HG03060 (cell line): ENCODE measurements around the gene HECA.
"Not testable (repeated sequence)": the region's sequence is repeated elsewhere in the genome, so short reads cannot be mapped to it uniquely, and the experiment has no call there.

Experiments used
- ATAC-seq: cut with Tn5 transposase; IDR thresholded peaks from one replicate; pipeline ENCODE4 v1.9.1; 2021; ENCODE audit warnings: low read depth, moderate number of reproducible peaks; ENCODE audit not compliant: unreplicated experiment

HECA gene

DNA sequence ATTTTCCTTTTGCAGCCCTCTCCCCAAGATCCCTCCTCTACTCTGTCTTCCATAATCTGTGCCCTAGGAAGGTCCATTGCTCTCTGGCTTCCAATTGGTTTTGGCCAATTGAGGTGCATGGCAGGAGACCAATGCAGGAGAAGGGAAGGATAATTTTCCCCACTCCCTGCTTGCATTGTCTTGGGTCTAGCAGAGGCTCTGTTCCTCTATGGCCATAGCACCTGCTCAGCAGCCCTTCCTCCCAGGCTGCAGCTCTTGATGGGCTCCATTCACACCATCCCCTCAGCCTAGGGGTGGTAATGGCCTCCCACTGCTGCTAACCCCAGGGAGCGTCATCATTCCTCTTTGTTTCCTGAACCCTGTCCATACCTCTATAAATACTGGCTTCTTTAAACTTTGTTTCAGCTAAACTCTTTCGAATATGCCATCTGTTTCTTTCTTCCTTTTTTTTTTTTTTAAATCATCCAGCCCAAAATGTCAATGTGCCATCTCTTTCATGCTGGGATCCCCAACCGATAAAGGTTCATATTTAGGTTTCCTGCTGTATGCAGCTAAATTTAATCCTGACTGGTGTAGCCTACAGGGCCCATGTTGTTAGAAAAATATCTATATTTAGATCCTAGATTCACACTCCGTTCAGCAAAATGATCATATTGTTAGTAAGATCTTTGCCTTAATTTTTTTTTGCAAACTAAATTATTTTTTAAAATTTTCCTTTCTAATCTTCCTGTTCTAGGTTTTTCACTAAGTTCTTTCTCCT is 63.8 kb downstream of the HECA start:
- no peak for ATAC-seq

DNA sequence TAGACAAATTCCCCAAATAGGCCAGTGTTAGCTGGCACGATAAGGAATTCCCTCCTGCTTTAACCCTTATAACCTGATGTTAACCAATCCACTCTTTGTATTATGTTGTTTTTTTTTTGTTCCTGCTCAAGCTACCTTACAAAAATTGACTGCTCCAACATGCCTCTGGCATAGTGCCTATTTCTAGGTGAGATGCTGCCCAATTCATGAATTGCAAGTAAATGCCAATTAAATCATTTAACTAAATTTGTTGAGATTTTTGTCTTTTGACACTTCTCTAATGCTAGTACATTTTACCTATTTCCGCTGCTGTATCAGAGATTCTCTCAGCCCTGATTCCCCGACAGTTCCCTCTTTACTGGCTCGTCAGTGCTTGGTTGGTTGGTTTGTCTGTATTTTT is 66.5 kb downstream of the HECA start:
- ATAC-seq: no peak

DNA sequence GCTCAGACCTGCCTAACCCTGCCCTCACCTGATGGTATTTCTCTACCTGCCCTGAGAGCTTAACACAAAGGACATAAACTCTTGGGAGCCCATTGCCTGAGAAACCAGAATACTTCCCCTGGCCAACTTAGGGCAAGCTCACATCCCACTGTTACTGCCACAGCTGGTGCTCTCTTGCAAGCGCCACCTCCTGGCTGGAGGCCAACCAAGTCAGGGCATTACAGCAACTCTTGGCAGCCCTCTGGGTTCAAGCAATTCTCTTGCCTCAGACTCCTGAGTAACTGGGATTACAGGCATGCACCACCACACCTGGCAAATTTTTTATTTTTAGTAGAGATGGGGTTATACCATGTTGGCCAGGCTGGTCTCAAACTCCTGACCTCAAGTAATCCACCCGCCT is 70.1 kb downstream of the HECA start:
- no peak for ATAC-seq

DNA sequence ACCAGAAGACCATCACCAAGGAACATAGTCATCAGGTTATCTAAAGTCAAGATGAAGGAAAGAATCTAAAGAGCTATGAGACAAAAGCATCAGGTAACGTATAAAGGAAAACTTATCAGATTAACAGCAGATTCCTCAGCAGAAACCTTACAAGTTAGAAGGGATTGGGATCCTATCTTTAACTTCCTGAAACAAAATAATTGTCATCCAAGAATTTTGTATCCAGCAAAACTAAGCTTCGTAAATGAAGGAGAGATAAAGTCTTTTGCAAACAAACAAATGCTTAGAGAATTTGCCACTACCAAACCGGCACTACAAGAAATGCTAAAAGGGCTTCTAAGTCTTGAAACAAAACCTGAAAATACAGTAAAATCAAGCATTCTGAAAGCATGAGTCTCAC is 71.0 kb downstream of the HECA start:
- ATAC-seq: no peak

DNA sequence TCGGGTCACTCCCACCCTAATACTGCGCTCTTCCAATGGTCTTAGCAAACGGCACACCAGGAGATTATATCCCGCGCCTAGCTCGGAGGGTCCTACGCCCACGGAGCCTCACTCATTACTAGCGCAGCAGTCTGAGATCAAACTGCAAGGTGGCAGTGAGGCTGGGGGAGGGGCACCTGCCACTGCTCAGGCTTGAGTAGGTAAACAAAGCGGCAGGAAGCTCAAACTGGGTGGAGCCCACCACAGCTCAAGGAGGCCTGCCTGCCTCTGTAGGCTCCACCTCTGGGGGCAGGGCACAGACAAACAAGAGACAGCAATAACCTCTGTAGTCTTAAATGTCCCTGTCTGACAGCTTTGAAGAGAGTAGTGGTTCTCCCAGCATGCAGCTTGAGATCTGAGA is 75.9 kb downstream of the HECA start:
- not testable (repeated sequence) for ATAC-seq

DNA sequence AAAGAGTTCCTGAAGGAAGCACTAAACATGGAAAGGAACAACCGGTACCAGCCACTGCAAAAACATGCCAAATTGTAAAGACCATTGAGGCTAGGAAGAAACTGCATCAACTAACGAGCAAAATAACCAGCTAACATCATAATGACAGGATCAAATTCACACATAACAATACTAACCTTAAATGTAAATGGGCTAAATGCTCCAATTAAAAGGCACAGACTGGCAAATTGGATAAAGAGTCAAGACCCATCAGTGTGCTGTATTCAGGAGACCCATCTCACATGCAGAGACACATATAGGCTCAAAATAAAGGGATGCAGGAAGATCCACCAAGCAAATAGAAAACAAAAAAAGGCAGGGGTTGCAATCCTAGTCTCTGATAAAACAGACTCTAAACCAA is 77.6 kb downstream of the HECA start:
- ATAC-seq: not testable (repeated sequence)

DNA sequence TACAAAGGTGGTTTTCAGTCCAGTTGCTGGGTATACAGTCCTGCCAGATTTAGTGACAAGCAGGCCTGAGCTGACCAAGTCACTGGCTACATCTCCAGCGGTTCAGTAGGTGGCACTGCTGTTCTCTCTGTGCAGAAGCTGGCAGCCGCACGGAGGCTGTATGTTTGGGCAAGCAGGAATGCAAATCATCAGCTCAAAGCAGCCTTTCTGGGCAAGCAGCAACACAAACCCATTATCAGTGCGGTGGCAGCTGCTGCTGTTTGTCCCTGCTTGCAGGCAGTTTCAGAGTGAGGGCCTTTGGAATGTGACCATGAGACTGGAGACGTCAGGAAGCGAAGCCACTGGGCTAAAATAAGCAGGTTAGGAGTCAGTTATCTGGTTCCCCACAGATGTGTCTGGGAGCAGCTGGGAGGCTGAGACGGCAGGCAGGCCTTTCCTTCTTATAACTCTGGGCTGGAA is 84.4 kb downstream of the HECA start:
- ATAC-seq: peak; percentile 99

DNA sequence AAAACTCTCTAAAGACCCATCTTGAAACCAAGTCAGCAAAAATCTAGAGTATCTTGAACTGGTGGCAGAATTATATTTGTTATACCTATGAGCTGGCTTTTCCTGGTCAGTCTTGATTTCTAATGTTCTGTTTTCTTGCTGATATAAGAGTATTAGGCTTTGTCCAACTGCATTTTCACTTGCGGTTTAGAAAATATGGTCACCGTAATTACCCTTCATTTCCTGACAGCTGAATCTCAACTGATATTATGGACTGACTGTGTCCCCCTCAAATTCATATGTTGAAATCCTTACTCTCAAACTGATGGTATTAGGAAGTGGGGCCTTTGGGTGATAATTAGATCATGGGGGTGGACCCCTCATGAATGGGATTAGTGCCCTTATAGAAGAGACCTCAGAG is 84.9 kb downstream of the HECA start:
- no peak for ATAC-seq

DNA sequence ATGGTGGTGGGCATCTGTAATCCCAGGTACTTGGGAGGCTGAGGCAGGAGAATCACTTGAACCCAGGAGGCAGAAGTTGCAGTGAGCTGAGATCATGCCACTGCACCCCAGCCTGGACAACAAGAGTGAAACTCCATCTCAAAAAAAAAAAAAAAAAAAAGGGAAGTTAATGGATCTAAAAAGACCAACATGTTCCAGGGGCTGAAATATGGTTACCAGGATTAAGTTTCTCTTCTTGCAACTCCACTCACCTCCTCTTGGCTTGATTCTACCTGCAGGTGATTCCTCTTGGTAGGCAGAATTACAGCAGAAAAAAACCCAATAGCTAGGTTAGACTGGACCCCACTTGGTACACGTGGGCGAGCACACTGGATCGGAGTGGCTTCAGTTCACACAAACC is 93.5 kb downstream of the HECA start:
- ATAC-seq: not testable (repeated sequence)
